DND-41 (cell line): Measurements from ENCODE around the gene PTPN23.

Experiments
- ATAC-seq: fragments of 200-7000 bp; cut with Tn5 transposase; 3 replicates; pipeline ENCODE4 v1.9.1; 2021; ENCODE audit warnings: low read depth; ENCODE audit not compliant: insufficient read depth
- DNase-seq: peaks from one replicate; pipeline ENCODE4 v3.0.0-alpha.2; 2020
- H2AFZ ChIP-seq: 2 replicates; pipeline ENCODE4 v1.6.0; 2012; ENCODE audit warnings: low read depth, low read length
- H3K27ac ChIP-seq: 2 replicates; pipeline ENCODE4 v1.5.1; 2012; ENCODE audit warnings: low read length, inconsistent platforms
- H3K27me3 ChIP-seq: fragments of 200-600 bp; sonication (generic); 2 replicates; pipeline ENCODE4 v1.6.0; 2012; ENCODE audit warnings: low read length, mild to moderate bottlenecking, inconsistent platforms; ENCODE audit not compliant: insufficient read depth, poor library complexity
- H3K36me3 ChIP-seq: 2 replicates; pipeline ENCODE4 v1.5.1; 2012; ENCODE audit warnings: low read length, inconsistent platforms; ENCODE audit not compliant: insufficient read depth
- H3K4me1 ChIP-seq: 2 replicates; pipeline ENCODE4 v1.5.1; 2012; ENCODE audit warnings: mild to moderate bottlenecking, low read length; ENCODE audit not compliant: insufficient read depth
- H3K4me2 ChIP-seq: 2 replicates; pipeline ENCODE4 v1.6.0; 2012; ENCODE audit warnings: mild to moderate bottlenecking, moderate library complexity, low read length, inconsistent platforms; ENCODE audit not compliant: insufficient read depth
- H3K4me3 ChIP-seq, 2 experiments: fragments of 200-600 bp in 1 of 2; shearing (Covaris generic) in 1 of 2; 2 replicates each; pipeline ENCODE4 v1.5.1; 2012 to 2016; ENCODE audit warnings: inconsistent platforms in 2 of 2, low read length in 2 of 2, mild to moderate bottlenecking in 2 of 2, low read depth in 1 of 2, moderate library complexity in 1 of 2
- H3K79me2 ChIP-seq: 2 replicates; pipeline ENCODE4 v1.6.0; 2012; ENCODE audit warnings: low read length, inconsistent platforms; ENCODE audit not compliant: insufficient read depth
- H3K9ac ChIP-seq: 2 replicates; pipeline ENCODE4 v1.6.0; 2012; ENCODE audit warnings: low read depth, mild to moderate bottlenecking, inconsistent platforms, low read length, moderate library complexity
- H3K9me3 ChIP-seq: 2 replicates; pipeline ENCODE4 v1.5.1; 2012; ENCODE audit warnings: low read length, moderate library complexity, mild to moderate bottlenecking, inconsistent platforms; ENCODE audit not compliant: insufficient read depth, severe bottlenecking
- H4K20me1 ChIP-seq: 2 replicates; pipeline ENCODE4 v1.6.0; 2012; ENCODE audit warnings: low read length; ENCODE audit not compliant: insufficient read depth
- EZH2 ChIP-seq: IDR thresholded peaks from 3 replicates; pipeline ENCODE4 v1.6.1; 2012; ENCODE audit warnings: borderline replicate concordance, low read depth, mild to moderate bottlenecking, moderate library complexity, low read length, inconsistent platforms; ENCODE audit not compliant: severe bottlenecking
- TF ChIP-seq, protein P1 (sequence below): IDR thresholded peaks from 2 replicates; pipeline ENCODE4 v1.5.1; 2012; ENCODE audit warnings: borderline replicate concordance, low read length, moderate library complexity, mild to moderate bottlenecking; ENCODE audit not compliant: poor library complexity, severe bottlenecking; ENCODE audit errors: extremely low read depth

PTPN23 gene

DNA sequence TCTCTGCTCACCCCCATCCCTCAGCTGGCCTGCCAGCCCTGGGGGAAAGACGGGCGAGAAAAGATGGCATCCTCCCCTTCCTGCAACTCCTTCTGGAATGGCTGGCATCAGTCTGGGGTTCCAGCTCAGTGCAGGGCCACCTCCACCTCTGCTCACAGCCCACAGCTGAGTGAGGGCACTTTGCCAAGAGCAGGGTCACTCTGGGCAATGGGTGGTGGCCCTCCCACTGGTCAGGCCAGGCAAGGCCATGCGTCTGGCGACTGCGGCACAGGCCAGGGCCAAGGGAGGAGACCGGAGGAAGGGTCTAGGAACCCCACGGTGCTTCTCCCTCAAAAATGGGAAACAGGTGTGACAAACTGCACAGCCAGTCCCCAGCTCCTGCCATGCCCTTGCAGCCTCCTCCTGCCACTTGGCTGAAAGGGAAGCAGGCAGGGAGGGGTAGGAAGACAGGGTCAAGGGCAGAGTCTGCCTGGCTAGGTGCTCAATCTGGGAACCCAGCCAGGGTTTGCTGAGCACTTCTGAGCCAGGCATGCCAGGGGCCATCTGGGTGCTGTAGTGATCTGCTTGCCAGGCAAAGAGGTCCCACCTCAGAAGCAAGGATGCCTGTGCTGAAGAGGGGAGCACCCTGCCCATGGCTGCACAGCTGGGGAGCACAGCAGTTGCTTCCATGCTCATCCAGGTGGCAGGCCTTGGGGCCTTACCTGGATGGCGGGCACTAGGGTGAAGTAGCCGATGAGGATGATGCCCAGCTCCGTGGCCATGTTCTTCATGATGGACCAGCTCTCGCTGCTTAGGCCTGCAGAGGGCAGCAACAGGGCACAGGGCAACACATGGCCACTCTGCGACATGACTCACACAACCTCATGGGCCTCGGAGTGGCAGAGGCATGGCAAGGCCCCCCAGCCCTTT lies 41.2 kb downstream of the PTPN23 start:
- Histone ChIP-seq H3K9me3 (no peaks in the 10 kb centered on the region), H3K4me1 (peaks cover 12% of the 10 kb centered on the region), H3K4me2 (peak overlapping the region; percentile 54), H2AFZ (peak overlapping the region; percentile 75), H3K4me3 (peak overlapping the region in 1 of 2 experiments; percentile 34; a peak in 2 of 4 replicates), H3K27ac (peak overlapping the region; percentile 78), H4K20me1 (peaks cover 5% of the 10 kb centered on the region), H3K79me2 (peaks cover 4% of the 10 kb centered on the region), H3K36me3 (peaks cover 79% of the 10 kb centered on the region), H3K9ac (peak overlapping the region; percentile 49), H3K27me3 (no peaks in the 10 kb centered on the region)
- ATAC-seq (no peak), DNase-seq (peak; percentile 25)
- no peak for TF ChIP-seq EZH2
- TF ChIP-seq, protein P1, sequence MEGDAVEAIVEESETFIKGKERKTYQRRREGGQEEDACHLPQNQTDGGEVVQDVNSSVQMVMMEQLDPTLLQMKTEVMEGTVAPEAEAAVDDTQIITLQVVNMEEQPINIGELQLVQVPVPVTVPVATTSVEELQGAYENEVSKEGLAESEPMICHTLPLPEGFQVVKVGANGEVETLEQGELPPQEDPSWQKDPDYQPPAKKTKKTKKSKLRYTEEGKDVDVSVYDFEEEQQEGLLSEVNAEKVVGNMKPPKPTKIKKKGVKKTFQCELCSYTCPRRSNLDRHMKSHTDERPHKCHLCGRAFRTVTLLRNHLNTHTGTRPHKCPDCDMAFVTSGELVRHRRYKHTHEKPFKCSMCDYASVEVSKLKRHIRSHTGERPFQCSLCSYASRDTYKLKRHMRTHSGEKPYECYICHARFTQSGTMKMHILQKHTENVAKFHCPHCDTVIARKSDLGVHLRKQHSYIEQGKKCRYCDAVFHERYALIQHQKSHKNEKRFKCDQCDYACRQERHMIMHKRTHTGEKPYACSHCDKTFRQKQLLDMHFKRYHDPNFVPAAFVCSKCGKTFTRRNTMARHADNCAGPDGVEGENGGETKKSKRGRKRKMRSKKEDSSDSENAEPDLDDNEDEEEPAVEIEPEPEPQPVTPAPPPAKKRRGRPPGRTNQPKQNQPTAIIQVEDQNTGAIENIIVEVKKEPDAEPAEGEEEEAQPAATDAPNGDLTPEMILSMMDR: peak; percentile 47

DNA sequence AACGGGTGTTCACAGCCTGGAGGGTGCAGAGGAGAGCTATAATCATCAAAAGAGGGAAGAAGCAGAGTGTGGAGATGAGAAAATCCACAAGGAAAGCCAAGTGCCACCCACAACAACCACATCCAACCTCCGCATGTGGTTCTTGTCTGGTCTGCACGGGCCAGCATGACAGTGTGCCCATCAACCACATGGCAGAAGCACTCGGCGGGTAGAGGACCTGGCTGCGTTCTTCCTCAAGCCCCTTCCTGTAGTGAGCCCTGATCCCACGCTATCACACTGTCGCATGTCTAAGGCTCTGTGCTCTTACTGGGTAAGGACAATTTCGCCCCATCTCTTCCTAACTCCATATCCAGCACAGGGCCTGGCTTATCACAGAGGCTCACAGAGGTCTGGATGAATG lies 41.9 kb downstream of the PTPN23 start:
- Histone ChIP-seq H3K27ac (0 out of 2 replicates have a peak overlapping the region, but pooled peaks have one; percentile 33), H3K9ac (no peak overlapping the region)
- no peak for ATAC-seq

DNA sequence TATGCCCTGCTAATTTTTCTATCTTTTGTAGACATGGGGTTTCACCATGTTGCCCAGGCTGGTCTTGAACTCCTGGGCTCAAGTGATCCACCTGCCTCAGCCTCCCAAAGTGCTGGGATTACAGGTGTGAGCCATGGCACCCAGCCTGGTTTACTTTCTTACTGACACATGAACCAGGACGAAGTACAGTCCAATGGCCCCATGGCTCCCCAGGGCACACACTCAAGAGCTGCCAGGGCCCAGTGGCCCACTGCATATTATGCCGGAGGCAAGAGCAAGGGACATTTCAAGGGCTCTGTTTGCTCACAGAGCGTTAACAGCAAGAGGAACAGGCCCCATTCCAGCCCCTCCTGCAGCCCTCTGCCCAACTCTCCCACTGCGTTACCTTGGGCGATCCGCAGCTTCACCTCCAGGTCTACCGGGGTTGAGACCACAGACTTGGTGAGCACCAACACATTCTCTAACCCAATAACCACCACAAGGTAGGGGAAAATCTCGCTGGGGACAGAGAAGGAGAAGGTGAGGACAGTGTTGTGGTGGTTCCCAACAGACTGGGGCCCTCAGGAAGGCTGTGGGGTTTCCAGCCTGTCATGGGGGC lies 42.8 kb downstream of the PTPN23 start:
- Histone ChIP-seq H3K4me1 (peaks cover 12% of the 10 kb centered on the region), H3K36me3 (peaks cover 85% of the 10 kb centered on the region), H3K4me2 (no peak overlapping the region), H3K9me3 (no peaks in the 10 kb centered on the region), H4K20me1 (peaks cover 9% of the 10 kb centered on the region), H3K4me3 (no peak overlapping the region), H3K27ac (no peak overlapping the region), H3K79me2 (peaks cover 5% of the 10 kb centered on the region), H3K27me3 (no peaks in the 10 kb centered on the region), H2AFZ (no peak overlapping the region), H3K9ac (no peak overlapping the region)
- TF ChIP-seq, protein P1: no peak
- no peak for TF ChIP-seq EZH2
- DNase-seq: no peak
- no peak for ATAC-seq

More for the DNA sequence above, 41.9 kb downstream of the PTPN23 start:
- Histone ChIP-seq H3K4me3 (no peak overlapping the region), H4K20me1 (peaks cover 5% of the 10 kb centered on the region), H3K9me3 (no peaks in the 10 kb centered on the region), H3K4me1 (peaks cover 12% of the 10 kb centered on the region), H3K4me2 (no peak overlapping the region), H3K36me3 (peaks cover 82% of the 10 kb centered on the region), H2AFZ (no peak overlapping the region), H3K79me2 (peaks cover 5% of the 10 kb centered on the region), H3K27me3 (no peaks in the 10 kb centered on the region)
- DNase-seq: no peak
- TF ChIP-seq EZH2: no peak
- TF ChIP-seq, protein P1: no peak
